Smooth muscle cell (in vitro differentiated cells): Measurements from ENCODE around the gene E2F2. TPM values are rescaled to one million over a fixed set of nuclear protein-coding genes. Genes with fewer than 3 reads are reported as not detected.
A peak's percentile ranks its signal among the peaks of the same experiment; 100 is the strongest.
"Not testable (repeated sequence)": the region's sequence is repeated elsewhere in the genome, so short reads cannot be mapped to it uniquely, and the experiment has no call there.

Source experiments
- DNase-seq: peaks from one replicate; lab custom pipeline; 2025; ENCODE audit not compliant: unreplicated experiment; lab: John Stamatoyannopoulos, UW
- H2AFZ ChIP-seq: fragments of 200-600 bp; sonication (generic); 2 replicates; pipeline ENCODE4 v1.6.0; 2016; ENCODE audit warnings: antibody characterized with exemption, low read depth, mild to moderate bottlenecking
- H3F3A ChIP-seq: fragments of 200-600 bp; sonication (generic); 2 replicates; pipeline ENCODE4 v1.6.0; 2017; ENCODE audit warnings: antibody characterized with exemption, low read depth
- H3K27ac ChIP-seq: fragments of 200-600 bp; sonication (generic); 2 replicates; pipeline ENCODE4 v1.5.1; 2016; ENCODE audit warnings: low read depth, mild to moderate bottlenecking
- H3K27me3 ChIP-seq: fragments of 200-600 bp; sonication (generic); 2 replicates; pipeline ENCODE4 v1.6.1; 2016; ENCODE audit warnings: low read depth, mild to moderate bottlenecking
- H3K36me3 ChIP-seq: fragments of 200-600 bp; sonication (generic); 2 replicates; pipeline ENCODE4 v1.5.1; 2016; ENCODE audit warnings: low read depth
- H3K4me1 ChIP-seq: fragments of 200-600 bp; sonication (generic); 2 replicates; pipeline ENCODE4 v1.5.1; 2016; ENCODE audit warnings: low read depth
- H3K4me2 ChIP-seq: fragments of 200-600 bp; sonication (generic); 2 replicates; pipeline ENCODE4 v1.6.0; 2016; ENCODE audit warnings: mild to moderate bottlenecking
- H3K4me3 ChIP-seq: fragments of 200-600 bp; sonication (generic); 2 replicates; pipeline ENCODE4 v1.5.1; 2016; ENCODE audit warnings: mild to moderate bottlenecking
- H3K79me2 ChIP-seq: fragments of 200-600 bp; sonication (generic); 2 replicates; pipeline ENCODE4 v1.6.0; 2016; ENCODE audit warnings: low read depth, mild to moderate bottlenecking
- H3K9ac ChIP-seq: fragments of 200-600 bp; sonication (generic); 2 replicates; pipeline ENCODE4 v1.6.0; 2016; ENCODE audit warnings: low read depth
- H3K9me3 ChIP-seq: fragments of 200-600 bp; sonication (generic); replicated peaks from 2 replicates; pipeline ENCODE4 v1.5.1; 2016; ENCODE audit warnings: low read depth
- H4K20me1 ChIP-seq: fragments of 200-600 bp; sonication (generic); 2 replicates; pipeline ENCODE4 v1.6.0; 2016; ENCODE audit warnings: low read depth
- WGBS: methylation state at CpG from one replicate; pipeline ENCODE4 v1.1.7; 2016; ENCODE audit warnings: low lambda C conversion rate; 5-methylcytosine and 5-hydroxymethylcytosine counted together
- polyA plus RNA-seq: library from polyadenylated mRNA; unstranded; fragments of >200 nt; fragmentation: Nextera tagmentation; extraction: Ambion mirVana; gene quantifications from 2 replicates; pipeline ENCODE4 v1.2.1, GENCODE V29; 2016
- total RNA-seq: library from RNA; depleted of rRNA; stranded (reverse); fragments of >200 nt; gene quantifications from 2 replicates; pipeline ENCODE4 v1.2.3, GENCODE V29; 2014
- TF ChIP-seq, protein P1 (sequence below): fragments of 200-600 bp; sonication (generic); IDR thresholded peaks from 2 replicates; pipeline ENCODE4 v1.5.1; 2017; ENCODE audit warnings: borderline replicate concordance, mild to moderate bottlenecking, antibody characterized with exemption; ENCODE audit not compliant: insufficient read depth, poor library complexity, severe bottlenecking

Gene E2F2
- total and polyA plus RNA-seq, 2 experiments from 2014 or later: 0.63 to 1.4 TPM

DNA sequence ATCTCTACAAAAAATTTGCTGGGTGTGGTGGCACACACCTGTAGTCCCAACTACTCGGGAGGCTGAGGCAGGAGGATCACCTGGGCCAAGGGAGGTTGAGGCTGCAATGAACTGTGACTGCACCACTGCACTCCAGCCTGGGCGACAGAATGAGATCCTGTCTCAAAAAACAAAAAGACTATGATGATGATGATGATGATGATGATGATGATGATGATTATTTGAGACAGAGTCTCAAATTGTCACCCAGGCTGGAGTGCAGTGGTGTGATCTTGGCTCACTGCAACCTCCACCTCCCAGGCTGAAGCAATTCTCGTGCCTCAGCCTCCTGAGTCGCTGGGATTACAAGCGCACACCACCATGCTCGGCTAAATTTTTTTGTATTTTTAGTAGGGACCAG is 38.3 kb downstream of the E2F2 start:
- not testable (repeated sequence) for H3K36me3 ChIP-seq, H3K9ac ChIP-seq, H3K9me3 ChIP-seq, H3K27me3 ChIP-seq, H3K79me2 ChIP-seq, H3K27ac ChIP-seq, DNase-seq, H2AFZ ChIP-seq, H4K20me1 ChIP-seq, H3K4me3 ChIP-seq, H3K4me2 ChIP-seq, H3F3A ChIP-seq, H3K4me1 ChIP-seq
- 91% methylated on average over 6 of the region's 6 CpGs for WGBS

DNA sequence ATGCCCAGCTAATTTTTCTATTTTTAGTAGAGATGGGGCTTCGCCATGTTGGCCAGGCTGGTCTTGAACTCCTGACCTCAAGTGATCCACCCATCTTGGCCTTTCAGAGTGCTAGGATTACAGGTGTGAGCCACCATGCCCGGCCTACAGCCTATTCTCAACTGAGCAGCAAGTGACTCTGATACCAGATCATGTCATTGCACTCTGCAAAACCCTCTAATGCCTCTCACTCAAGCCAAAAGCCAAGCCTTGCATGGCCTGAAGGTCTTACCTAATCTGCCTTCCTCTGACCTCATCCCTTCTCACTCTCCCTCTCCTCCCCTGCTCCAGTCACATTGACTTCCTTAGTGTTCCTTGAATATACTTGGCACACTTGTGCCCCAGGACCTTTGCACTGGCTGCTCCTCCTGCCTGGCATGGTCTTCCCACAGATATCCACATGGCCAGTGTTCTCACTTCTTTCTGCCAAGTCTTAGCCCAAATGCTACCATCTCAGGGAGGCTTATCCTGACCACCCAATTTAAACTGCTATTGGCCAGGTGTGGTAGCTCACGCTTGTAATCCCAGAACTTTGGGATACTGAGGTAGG is 38.8 kb downstream of the E2F2 start:
- Histone ChIP-seq H3K9me3 (no peaks in the 10 kb centered on the region), H3K4me2 (no peak overlapping the region), H3K27ac (no peak overlapping the region), H3K4me1 (no peaks in the 10 kb centered on the region), H3F3A (no peaks in the 10 kb centered on the region), H3K27me3 (no peaks in the 10 kb centered on the region), H2AFZ (no peak overlapping the region), H3K36me3 (no peaks in the 10 kb centered on the region), H3K79me2 (no peaks in the 10 kb centered on the region), H3K9ac (no peak overlapping the region), H4K20me1 (no peaks in the 10 kb centered on the region), H3K4me3 (no peak overlapping the region)
- TF ChIP-seq, protein P1, sequence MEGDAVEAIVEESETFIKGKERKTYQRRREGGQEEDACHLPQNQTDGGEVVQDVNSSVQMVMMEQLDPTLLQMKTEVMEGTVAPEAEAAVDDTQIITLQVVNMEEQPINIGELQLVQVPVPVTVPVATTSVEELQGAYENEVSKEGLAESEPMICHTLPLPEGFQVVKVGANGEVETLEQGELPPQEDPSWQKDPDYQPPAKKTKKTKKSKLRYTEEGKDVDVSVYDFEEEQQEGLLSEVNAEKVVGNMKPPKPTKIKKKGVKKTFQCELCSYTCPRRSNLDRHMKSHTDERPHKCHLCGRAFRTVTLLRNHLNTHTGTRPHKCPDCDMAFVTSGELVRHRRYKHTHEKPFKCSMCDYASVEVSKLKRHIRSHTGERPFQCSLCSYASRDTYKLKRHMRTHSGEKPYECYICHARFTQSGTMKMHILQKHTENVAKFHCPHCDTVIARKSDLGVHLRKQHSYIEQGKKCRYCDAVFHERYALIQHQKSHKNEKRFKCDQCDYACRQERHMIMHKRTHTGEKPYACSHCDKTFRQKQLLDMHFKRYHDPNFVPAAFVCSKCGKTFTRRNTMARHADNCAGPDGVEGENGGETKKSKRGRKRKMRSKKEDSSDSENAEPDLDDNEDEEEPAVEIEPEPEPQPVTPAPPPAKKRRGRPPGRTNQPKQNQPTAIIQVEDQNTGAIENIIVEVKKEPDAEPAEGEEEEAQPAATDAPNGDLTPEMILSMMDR: no peak
- 95% methylated on average over 3 of the region's 3 CpGs for WGBS
- DNase-seq: no peak

DNA sequence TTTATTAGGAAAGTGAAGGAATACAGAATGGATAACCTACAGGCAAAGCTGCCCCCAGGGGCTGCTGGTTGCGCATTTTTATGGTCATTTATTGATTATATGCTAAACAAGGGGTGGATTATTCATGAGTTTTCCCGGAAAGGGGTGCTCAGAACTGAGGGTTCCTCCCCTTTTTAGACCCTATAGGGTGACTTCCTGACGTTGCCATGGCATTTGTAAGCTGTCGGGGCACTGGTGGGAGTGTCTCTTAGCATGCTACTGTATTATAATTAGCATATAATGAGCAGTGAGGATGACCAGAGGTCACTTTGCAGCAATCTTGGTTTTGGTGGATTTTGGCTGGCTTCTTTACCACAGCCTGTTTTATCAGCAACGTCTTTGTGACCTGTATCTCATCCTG is 41.2 kb downstream of the E2F2 start:
- Histone ChIP-seq H3K27ac (no peak overlapping the region), H2AFZ (no peak overlapping the region), H3K79me2 (no peaks in the 10 kb centered on the region), H3K9ac (no peak overlapping the region), H3K4me1 (no peaks in the 10 kb centered on the region), H3F3A (peaks cover 6% of the 10 kb centered on the region), H3K4me3 (no peak overlapping the region), H3K36me3 (no peaks in the 10 kb centered on the region), H3K27me3 (no peaks in the 10 kb centered on the region), H4K20me1 (no peaks in the 10 kb centered on the region), H3K4me2 (no peak overlapping the region), H3K9me3 (no peaks in the 10 kb centered on the region)
- TF ChIP-seq, protein P1: no peak
- no peak for DNase-seq
- 61% methylated on average over 5 of the region's 5 CpGs for WGBS

DNA sequence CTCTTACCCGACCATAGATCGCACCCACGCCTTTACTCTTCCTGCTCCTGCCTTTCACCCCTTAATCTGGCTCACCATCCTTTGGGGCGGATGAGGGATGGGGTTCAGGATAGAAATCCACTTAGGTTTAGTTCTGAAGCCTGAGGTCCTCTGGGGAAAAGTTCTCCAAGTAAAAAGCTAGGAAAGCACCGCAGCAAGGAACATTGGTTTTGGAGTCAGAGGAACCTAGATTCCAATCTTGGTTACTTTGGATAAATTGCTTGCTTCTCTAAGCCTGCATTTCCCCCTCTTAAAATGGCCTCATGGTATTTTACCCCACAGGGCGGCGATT is 46.1 kb downstream of the E2F2 start:
- peak overlapping the region; percentile 84 for H3K4me3 ChIP-seq
- H3K4me2 ChIP-seq: peak overlapping the region; percentile 98

More for the DNA sequence above, 46.1 kb downstream of the E2F2 start:
- Histone ChIP-seq H3F3A (peaks cover 6% of the 10 kb centered on the region), H3K9me3 (no peaks in the 10 kb centered on the region), H3K36me3 (no peaks in the 10 kb centered on the region), H4K20me1 (peaks cover 24% of the 10 kb centered on the region), H3K79me2 (peaks cover 14% of the 10 kb centered on the region), H3K27ac (no peak overlapping the region), H2AFZ (peak overlapping the region; percentile 28), H3K27me3 (no peaks in the 10 kb centered on the region), H3K4me1 (peaks cover 3% of the 10 kb centered on the region), H3K9ac (no peak overlapping the region)
- WGBS: 60% methylated on average over 7 of the region's 7 CpGs
- TF ChIP-seq, protein P1: no peak
- DNase-seq: no peak
